Kidney tubule cell (primary cell): ENCODE data around the gene NTN1.

ENCODE experiments used
- DNase-seq: peaks from one replicate; pipeline ENCODE4 v3.0.0-alpha.2; 2018; ENCODE audit warnings: low spot score

Gene NTN1

DNA sequence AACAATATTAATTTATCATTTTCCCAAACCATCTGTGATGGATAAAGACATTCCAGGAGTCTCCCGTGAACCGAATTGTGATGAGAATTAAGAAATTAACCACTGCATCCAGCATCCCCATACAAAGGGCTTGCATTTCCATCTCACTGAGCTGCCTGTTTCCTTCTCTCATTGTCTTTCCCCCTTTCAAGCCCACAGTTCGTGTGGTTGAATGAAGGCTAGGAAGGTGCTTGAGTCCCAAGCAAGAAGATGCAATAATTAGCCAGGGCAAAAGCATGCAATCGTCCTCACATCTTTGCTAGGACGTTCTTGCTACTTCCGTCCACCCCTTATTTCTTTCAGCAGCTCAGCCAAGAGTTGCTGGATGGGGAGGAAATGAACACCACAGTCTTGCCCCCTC lies 146.1 kb downstream of the NTN1 start:
- no peak for DNase-seq

DNA sequence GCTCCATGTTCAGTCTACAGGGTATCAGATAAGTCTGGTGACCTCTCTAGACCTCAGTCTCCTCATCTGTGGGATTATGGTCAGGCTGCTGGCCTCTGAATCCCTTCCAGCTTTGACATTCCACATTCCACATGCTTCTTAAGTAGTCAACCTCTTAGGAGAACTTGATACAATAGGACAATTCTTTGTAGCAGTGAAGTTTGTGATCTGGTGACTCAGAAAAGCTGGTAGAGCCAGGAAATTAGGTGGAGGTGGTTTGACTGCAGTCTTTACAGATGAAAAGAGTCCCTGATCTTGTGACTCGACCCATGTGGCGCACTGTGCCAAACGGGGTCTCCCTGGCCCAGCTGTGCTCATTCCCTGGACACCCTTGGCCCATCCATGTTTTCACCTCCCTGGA lies 147.8 kb downstream of the NTN1 start:
- peak; percentile 17 for DNase-seq

DNA sequence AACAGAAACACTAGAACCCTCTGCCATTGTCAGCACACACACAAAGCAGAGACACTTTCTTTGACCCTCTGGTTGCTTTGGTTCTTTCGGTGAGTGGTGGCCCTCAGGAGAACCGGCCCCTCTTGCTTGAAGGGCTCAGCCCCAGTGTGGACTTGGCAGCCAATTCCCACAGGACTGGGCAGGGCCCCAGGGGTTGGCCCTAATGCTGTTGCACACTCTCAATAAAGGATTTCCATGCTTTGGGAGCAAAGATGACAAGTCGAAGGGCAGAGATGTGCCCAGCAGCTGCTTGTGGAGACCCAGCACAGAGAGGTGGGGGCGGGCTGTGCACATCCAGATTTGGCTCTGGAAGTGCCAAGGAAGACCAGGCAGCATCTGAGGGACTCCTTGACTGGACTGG lies 149.0 kb downstream of the NTN1 start:
- no peak for DNase-seq

DNA sequence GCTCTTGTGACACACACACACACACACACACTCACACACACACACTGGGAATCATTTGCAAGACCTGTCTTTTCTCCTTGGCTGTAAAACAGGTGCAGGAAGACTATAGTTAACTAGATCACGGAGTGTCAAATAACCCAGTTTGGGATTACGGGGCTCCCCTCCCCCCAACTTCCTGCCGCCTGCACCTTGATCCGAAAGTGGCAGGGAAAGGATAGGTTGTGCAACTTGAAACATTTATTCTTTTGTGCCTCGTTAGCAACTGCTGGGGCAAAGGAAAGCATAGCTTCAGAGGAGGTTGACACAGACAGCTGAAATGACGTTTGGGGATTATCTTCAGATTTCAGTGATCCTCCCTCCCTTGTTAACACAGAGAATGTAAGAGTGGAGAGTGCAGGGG lies 149.5 kb downstream of the NTN1 start:
- no peak for DNase-seq

DNA sequence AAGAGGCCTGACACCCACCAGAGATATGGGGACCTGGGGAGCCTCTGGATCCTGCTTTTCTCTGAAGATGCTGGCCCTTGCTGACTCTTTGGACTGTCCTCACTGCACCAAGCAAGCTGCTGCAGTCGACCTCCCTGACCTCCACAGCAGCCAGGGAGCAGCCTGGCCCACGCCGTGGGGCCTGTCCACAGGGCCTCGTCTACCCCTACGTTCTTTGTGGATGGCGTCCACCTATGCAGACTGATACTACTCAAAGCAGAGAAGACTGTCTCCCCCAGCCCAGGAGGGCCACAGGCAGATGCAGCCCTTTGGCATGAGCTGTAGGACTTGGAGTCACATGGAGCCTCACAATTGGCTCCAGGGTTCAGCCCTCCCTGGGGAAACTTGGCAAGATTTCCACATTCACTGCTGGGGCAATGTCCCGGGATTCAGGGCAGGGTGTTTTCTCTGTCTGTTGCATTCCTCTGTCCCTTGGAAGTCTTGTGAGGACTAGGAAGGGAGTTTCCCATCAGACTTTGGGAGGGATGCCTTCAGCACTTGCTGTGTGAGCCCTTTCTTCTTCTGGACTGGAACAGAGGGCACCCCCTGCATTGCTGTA lies 152.2 kb downstream of the NTN1 start:
- no peak for DNase-seq

DNA sequence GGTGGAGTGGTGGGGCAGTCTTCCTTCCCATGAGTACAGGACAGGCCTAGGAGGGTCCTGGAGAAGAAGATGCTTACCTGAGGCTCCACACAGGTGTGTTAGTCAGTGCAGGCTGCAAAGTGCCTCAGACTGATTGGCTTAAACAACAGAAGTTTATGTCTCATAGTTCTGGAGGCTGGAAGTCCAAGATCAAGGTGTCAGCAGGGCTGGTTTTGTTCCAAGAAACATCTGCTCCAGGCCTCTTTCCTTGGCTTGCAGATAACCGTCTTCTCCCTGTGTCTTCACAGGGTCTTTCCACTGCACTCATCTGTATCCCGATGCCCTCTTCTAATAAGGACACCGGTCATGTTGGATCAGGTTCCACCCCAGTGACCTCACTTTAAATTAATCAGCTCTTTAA lies 153.0 kb downstream of the NTN1 start:
- no peak for DNase-seq

DNA sequence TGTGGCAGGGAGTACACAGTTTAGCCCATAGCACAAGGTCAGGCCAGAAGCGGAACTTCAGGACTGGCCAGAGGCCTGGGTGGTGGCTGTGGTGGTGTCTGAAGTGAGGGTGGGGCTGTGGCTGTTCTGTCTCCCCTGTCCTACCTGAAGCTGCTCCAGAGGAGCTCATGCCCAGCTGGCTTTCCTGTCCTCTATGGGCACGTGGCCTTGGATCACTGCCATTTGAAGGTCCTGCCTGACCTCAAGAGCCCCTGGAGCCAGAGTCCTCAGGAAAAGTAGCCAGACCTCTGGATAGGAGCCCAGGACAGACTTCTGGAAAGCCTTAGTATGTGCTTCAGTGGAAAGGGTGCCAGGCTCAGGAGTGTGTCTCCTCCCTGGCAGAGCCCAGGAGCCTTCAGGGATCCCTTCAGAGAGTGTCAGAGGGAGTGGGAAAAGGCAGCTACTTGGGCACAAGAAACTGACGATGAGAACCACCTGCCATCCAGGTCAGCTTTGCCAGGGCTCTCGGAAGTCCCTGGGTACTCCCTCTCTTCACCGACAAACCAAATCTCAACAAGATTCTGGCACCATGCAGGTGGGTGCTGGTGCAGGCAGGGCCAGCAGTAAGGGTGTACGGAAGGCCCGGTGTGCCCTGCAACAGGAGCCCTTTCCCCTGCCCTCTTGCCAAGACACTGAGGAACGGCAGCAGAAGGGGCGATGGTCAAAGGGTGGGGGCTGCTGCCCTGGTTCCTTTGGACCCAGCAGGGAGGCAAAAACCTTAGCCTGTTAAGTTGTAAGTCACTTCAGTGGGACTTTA lies 153.7 kb downstream of the NTN1 start:
- no peak for DNase-seq

DNA sequence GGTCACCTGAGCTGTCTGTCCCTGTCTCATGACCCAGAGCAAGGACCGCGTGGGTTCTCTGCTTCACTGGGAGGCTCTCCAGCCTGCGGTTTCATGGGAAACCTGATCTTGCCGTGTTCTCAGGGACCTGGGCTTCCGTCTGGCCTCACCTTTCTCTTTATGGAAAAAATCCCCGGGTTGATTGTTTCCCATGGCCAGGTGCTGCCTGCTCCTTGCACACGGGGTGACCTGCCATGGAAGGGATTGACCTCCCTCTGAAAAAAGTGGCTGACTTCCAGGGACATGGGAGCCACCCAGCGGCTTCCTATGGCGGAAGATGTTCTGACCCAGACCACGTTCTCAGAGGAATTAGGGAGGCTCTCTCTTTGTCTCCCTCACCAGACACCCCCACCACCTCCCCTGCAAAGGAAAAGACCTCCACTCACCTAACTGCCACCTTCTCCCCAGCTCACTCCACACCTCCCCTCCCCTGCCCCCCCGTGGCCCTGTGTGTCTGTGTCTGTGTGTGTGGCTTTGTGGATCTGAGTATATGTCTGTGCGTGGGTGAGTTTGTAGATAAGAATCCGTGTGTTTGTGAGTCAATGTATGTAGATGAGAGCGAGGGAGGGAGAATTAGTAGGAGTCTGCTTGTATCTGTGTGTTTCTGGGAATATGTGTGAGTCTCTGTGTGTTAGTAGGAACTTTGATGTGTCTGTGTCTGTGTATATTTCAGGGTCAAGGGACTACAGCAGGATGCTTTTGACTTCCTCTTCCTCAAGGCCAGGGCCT lies 154.6 kb downstream of the NTN1 start:
- DNase-seq: no peak

DNA sequence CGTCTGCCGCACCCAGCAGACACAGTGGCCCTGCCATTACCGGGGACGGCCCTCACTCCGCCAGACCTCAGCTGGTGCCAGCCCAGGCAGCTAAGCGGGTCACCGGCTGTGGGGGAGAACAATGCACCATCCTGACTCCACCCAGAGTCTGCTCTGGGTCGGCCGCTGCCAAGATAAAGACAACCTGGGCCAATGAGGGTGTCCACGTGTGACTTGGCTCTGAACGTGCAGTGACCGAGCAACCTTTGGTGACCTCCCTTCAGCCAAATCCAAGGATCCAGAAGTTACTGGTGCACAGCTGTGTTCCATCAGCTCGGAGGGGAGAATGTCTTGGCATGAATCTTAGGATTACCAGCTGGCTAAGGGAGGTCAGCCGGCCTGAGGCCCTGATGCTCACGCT lies 155.9 kb downstream of the NTN1 start:
- DNase-seq: no peak

DNA sequence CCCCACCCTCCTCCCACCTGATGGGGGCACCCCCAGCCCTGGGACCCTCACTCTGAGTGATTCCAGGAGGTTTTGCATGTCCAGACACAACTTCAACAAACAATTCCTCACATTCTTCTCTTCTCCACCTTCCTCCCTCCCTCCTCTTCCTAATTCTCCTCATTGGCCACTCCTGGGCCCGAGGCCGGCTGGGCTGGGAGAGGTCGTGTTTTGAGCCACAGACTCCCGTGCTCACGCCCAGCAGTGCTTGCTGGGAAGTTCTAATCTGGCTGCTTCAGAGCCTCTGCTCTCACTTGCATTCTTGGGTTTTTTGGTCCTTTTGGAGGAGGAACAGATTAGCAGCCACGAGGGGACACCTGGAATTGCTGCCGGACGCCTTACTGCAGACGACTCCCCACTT lies 157.0 kb downstream of the NTN1 start:
- DNase-seq: no peak

DNA sequence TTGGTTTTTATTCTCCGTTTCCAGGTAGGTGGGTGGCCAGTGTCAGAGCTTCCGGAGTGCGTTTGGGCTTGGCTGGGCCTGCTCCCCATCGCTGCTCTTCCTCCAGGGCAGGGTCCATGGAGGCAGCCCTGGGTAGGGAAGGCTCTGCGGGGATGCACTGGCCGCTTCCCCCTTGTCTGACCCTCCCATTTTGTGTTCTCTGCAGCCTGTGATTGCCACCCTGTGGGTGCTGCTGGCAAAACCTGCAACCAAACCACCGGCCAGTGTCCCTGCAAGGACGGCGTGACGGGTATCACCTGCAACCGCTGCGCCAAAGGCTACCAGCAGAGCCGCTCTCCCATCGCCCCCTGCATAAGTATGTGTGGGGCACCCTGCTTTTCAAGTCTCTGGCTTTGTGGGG lies 158.3 kb downstream of the NTN1 start:
- no peak for DNase-seq

DNA sequence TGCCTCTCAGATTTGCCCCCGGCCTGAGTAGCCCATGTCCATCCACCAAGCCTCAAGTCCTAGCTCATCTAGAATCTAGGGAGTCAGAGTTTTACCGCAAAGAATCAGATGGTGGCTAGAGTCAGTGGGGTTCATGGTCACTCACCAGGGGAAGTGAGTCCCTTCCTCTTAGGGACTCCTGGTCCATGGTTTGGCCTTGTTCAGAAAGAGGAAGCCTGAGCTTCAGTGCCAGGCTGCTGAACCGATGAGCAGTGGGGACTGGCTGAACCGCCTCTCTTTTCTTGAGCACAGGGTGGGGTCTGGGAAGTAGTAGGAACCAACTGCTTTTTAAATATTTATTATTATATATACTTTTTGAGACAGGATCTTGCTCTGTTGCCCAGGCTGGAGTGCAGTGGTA lies 160.3 kb downstream of the NTN1 start:
- DNase-seq: no peak

DNA sequence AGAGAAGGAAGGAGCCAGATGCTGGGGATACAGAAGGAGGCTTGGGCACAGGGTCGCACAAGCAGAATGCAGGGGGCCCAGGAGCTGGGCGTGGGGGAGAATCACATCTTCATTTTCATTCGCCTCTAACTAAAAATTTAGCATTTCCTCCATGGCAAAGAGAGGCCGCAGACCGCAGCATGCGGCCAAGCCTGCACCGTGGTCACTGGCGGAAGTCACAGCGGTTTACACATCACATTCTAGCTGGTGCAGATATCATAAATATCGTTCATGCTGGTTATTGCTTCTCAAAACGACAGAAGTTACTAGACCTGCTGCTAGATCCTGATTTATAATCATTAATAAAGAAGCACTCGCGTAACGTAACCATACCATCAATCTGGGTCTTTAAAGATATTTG lies 162.0 kb downstream of the NTN1 start:
- DNase-seq: no peak

DNA sequence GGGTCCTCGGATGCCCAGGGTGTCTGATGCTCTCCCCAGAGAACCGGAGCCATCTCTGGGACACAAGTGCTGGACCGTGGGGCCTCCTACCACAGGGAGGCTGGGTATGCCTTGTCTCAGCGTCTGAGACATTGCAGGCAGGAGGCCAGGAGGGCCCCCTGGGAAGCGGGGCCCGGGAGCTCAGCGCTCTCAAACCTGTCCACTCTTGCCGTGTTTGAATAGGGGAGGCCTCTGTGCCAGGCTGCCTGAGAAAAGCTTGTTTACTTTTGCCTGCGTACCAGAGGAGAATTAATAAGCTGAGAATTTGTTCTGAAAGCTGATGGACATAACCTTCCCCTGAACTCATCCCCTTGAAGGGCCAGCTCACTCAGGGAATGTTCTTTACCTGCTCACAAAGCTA lies 163.8 kb downstream of the NTN1 start:
- DNase-seq: no peak

DNA sequence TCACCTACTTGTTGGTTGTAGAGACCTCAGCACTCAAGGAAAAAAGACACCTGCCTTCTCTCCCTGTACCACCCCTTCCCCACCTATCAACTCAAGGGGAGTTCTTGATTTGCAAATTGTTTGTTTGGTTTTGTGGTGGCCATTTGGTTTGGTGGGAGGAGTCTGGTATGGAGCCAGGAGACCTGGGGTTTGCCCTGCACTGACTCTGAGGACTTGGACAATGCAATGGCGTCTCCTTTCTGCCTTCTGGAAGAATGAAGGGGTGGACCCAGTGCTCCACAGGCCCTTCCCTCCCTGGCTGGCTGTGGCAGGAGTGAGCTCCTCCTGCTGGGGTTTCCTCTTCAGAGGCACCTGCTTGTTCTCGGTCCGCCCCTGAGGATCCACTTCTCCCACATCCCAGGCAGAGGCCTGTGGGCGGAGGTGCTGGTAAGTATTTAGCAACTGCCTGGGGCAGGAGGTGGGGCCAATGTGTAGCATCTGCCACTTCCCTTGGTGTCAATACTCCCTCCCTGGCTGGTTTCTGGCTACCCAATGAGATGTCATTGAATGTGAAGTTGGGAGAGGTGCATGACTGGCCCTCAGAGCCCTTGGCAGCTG lies 164.5 kb downstream of the NTN1 start:
- no peak for DNase-seq

DNA sequence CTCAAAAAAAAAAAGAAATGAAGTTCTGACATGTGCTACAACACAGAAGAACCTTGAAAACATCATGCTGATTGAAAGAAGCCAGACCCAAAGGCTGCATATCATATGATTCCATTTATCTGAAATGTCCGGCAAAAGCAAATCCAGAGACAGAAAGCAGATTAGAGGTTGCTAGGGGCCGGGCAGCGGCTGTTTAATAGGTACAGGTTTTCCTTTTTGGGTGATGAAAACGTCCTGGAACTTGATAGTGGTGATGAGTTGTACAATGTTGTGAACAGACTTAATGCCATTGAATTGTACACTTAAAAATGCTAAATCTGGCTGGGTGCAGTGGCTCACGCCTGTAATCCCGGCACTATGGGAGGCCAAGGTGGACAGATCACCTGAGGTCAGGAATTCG lies 166.5 kb downstream of the NTN1 start:
- no peak for DNase-seq

DNA sequence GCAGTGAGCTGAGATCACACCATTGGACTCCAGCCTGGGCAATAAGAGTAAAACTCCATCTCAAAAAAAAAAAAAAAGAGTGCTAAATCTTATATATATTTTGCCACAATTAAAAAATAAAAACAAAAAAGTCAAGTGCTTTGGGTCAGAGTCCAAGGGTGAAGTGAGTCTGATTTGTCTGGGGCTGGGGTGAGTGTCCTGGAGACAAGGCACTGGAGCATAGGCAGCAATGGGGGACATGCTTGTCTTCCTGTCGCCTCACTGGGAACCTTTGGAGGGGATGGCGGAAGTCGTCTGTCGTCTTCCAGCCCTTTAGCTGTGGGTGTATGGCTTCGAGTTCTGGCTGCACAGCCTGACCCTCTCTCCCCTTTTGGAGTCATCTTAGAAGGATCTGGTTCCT lies 167.1 kb downstream of the NTN1 start:
- DNase-seq: no peak

DNA sequence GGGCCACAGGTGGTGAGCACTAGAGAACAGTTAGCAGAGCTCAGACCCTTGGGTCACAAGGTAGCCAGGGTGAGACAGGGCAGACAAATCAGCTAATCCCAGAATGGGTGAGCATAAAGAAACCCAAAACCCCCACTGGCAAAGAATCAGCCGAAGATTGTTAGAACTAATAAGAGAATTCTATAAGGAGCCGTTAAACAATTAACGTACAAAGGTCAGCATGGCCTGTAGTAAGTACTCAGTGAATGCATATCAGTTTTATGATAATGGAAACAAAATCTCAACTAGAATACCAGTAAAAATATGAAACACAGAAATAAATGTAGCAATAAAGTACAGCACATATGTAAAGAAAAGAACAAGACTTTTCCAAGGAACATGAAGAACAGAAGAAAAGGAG lies 168.6 kb downstream of the NTN1 start:
- no peak for DNase-seq

DNA sequence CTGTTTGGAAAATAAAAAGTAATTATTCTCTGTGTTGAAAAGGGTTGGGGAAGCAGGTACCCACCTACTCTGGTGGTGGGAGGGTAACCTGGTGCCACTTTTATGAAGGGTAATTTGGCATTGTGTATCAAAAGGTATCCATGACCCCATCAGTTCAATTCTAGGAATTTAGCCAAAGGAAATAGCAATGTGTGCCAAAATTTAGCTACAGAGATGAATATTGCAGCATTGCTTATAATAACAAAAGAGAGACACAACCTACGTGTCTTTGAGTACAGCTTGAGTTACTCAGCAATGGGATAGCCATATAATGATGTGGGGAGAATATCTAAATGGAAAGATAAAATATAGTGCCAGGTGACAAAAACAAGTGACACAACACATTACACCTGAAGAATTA lies 170.7 kb downstream of the NTN1 start:
- no peak for DNase-seq

DNA sequence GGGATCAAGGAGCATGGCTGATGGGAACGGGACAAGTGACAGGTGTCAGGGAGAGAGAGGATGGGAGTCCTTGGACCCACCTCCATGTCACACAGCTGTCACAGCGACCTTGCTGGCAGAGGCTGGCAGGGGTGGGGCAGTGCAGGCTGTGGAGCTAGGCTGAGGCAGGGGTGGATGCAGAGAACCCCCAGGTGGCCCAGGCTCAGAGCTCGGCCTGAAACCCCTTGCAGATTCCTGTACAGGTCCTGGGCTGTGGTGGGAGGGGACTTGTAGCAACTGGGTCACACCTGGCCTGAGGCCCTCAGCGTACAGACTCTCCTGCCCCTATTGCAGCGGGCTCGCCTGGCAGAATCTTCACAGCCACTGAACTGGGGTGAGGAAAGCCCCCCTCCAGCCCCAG lies 174.1 kb downstream of the NTN1 start:
- no peak for DNase-seq

DNA sequence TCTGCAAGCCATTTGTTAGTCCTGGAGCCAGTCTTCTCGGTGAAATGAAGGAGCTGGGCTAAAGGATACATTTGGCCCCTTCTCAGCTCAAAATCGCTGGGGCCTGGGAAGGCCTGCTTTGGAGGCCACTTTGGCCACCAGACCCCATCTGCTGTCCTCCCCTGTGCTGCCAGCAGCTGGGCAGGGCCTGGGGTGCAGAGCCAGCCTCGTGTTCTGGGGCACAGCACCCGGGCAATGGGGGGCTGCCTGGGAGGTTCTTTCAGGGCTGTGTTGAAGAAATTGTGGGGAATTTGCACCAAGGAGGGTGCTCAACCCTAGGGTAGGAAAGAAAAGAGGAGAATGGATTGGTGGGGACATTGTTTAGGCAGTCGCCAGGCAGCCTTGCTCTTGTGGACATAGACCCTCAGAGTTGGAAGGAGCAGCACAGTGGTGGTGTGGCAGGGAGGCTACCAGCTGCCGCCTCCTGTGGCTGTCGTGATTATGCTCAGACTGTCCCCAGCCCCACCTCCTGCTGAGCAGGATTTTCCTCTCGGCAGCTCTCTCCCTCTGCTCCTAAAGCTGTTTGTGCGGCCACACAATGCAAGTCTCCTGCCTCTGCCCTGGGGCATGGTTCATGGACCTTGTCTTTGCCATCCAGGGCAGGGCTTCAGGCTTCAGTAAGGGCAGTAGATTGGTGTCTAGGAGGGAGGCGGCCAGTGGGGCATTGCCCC lies 174.8 kb downstream of the NTN1 start:
- DNase-seq: no peak
